ENCODE measurements around the gene SPTBN5.

DNA sequence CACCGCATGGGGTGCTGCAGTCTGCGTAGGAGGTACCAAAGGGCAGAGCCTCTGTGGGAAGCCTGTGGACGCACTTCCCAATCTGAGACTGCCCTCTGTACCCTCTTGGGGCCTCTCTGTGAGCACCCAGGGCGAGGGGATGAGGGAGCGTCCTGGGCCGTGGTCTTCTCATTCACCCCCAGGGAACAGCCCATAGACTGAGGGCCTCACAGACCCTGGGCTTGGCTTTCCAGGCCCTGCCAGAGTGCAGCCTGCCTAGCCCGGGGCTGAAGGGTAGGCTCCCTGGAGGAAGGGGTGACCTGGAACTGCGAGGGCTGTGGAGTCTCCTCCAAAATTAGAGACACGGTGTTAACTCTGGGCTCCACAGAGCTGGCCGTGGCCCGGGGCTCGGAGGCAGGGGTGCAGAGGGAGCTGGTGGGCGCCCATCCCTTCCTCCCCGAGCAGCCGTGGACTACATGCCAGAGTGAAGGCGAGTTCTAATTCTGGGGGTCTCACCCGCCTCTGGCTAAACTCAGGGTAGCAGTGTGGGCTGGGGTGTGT lies 468 bp upstream of the SPTBN5 start:
- TF ChIP-seq, protein P1, sequence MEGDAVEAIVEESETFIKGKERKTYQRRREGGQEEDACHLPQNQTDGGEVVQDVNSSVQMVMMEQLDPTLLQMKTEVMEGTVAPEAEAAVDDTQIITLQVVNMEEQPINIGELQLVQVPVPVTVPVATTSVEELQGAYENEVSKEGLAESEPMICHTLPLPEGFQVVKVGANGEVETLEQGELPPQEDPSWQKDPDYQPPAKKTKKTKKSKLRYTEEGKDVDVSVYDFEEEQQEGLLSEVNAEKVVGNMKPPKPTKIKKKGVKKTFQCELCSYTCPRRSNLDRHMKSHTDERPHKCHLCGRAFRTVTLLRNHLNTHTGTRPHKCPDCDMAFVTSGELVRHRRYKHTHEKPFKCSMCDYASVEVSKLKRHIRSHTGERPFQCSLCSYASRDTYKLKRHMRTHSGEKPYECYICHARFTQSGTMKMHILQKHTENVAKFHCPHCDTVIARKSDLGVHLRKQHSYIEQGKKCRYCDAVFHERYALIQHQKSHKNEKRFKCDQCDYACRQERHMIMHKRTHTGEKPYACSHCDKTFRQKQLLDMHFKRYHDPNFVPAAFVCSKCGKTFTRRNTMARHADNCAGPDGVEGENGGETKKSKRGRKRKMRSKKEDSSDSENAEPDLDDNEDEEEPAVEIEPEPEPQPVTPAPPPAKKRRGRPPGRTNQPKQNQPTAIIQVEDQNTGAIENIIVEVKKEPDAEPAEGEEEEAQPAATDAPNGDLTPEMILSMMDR (IDR thresholded peaks at IDR 0.05; ENCODE audit: low read length): no peak
- TF ChIP-seq EZH2 (optimal IDR thresholded peaks at IDR 0.05; ENCODE audit: low read depth, low read length) (no peak), EZH2phosphoT487 (IDR thresholded peaks at IDR 0.05; ENCODE audit: low read length) (no peak)

All from MM.1S (cell line).